ENCODE data around the gene APBA2.

- TF ChIP-seq, protein P1, sequence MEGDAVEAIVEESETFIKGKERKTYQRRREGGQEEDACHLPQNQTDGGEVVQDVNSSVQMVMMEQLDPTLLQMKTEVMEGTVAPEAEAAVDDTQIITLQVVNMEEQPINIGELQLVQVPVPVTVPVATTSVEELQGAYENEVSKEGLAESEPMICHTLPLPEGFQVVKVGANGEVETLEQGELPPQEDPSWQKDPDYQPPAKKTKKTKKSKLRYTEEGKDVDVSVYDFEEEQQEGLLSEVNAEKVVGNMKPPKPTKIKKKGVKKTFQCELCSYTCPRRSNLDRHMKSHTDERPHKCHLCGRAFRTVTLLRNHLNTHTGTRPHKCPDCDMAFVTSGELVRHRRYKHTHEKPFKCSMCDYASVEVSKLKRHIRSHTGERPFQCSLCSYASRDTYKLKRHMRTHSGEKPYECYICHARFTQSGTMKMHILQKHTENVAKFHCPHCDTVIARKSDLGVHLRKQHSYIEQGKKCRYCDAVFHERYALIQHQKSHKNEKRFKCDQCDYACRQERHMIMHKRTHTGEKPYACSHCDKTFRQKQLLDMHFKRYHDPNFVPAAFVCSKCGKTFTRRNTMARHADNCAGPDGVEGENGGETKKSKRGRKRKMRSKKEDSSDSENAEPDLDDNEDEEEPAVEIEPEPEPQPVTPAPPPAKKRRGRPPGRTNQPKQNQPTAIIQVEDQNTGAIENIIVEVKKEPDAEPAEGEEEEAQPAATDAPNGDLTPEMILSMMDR (IDR thresholded peaks at IDR 0.05) = no peak
- no peak for TF ChIP-seq POLR2A (IDR thresholded peaks at IDR 0.05)
Measured at GRCh38 chr15:29086891-29087290, 201.1 kb downstream of the APBA2 start.
